Stimulated activated CD8-positive, alpha-beta memory T cell treated with anti-CD3 and anti-CD28 coated beads, Interleukin-12 subunit alpha, Interleukin-12 subunit beta, amount 100 ng/mL, for 1 hour (primary cell): ENCODE measurements around the gene PRUNE1.
A peak's percentile ranks its signal among the peaks of the same experiment; 100 is the strongest.

ENCODE experiments used
- DNase-seq: peaks from one replicate; pipeline ENCODE4 v3.0.0-alpha.2; 2020; ENCODE audit warnings: low read depth

PRUNE1 gene

DNA sequence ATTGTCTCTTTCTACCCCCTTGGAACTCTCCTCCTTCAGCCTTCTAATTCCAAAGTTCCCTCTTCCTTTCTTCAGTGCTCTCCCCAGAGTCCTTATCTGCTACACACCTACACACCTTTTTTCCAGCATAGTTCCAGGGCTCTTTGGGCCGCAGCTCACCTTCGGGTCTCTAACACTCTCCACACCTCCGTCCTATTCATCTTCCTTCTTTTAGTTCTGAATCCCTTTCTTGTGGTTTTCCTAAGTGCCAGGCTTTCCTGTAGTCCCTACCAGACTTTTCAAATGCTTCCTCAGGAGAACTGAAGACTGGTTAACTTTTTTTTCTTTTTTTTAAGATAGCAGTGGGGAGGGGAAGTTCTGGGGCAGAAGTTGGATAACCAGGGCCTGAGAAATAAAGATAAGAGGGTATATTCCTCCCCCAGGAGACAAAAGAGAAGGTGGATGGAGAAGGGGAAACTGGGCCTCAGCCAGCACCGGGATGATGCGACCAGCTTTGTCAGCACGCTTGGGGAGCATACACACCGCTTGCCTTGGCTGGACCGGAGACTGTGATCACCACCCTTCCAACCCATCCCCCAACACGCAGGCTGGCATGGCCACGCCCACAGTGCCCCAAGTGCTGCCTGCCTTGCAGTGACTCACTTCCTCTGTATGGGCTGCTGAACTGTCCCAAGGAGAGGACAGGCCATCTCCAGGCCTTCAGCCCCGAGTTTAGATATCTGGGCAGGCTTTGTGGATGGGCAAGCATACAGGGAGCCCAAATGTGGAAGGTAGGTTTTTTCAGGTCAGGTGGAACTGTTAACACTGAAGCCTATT, 31.2 kb upstream of the PRUNE1 start:
- peak; percentile 53 for DNase-seq

DNA sequence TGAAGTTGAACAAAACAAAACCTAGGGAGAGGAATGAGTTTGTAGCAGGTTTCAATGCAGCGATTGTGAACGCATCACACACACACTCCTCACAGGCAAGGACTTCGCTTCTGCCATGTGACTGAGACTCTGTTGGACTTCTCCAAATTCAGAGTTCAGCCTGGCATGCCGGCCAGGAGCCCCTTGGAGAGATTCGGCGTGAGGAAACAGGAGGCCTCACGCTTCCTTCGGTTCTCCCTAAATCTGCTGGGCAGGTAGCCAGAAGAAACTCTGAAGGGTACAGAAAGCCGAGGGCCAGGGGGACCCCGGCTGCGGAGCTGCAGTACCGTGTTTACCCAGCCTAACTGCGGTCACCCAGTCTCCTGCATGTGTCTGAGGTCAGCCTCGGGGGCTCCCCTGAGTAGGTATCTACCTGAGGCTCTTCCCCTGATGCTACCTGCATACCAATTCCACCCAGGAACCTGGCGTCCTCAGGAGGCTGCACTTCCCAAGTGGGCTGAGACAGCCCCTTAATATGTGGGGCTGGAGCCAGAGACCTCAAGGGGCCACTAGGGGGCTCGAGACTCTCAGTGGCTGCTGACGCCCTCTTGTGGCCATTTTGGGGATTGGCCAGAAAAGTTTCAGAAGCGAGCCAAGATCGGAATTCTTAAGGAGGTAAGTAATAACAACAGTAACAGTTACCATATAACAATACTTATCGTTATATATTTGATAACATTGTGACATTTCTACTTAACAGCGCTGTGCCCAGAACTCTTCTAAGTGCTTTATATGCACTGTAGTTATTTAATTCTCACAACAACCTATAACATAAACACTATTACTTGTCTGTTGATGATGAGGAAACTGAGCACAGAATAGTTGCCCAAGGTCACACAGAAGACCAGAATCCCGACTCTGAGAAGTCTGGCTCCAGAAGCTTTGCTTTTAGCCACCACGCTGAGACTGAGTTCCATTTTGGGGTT, 28.9 kb upstream of the PRUNE1 start:
- peak; percentile 85 for DNase-seq

DNA sequence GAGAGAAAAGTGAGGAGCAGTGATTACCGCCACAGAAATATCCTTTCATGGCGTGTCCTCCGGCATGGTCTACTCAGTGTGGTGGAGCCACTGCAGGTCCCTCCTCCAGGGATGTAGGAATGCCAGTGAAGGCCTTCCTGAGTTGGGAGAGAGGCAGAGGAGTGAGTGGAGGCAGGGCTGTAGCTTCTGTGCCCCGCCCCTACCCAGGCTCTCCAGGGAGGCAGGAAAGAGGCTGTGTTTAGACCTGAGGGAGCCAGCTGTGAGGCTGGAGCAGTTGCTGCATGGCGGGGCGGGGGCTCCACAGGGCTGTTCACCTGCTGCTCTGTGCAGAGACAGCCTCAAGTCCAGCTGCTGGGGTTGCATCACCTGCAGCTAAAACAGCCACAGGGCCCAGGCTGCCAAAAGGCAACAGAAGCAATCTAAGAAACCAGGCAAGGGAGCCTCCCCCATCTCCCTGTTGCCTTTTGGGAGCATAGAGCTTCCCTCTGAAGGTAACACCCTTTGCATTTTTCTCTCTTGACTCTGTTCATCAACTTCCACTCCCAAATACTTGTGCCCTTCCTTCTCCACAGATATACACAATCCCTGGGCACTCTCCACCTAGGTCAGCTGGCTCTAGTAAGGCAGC, 27.0 kb upstream of the PRUNE1 start:
- no peak for DNase-seq

DNA sequence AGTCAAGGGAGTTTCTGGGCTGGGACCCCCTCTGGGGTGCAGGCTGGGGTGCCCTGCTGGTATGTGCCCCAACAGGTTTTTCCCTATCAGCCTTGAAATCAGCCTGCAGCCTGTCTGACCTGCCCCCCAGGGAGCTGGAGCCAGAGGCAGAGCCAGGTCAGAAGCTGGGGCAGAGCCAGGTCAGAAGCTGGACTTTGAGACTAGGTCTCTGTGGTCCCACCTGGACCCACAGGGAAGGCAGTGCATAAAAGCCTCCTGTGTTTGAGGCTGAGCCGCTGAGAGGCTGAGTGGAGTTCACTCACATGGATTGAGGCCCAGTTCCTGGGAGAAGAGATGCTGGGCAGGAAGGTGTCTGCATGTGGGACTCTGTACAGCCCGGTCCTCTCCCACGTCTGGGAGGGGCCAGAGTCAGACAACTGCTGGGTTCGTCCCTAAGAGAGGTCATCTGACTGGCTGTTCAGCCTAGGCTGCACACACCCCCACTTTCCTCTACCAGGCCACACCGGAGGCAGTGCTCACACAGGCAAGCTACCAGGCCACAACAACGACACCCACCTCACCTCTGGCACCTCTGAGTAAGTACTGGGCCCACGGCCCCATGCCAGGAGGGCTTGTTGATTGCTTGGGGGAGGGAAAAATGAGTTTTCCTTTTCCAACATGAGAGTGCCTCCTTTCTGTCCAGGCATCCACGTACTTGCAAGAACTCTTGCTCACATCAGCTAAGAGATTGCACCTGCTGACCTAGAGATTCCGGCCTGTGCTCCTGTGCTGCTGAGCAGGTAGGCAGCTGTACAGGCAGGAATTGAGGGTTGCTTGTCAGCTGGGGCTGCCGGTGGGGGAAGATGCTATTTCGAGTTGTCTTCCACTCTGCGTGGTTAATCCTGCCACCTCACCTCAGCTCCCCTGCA, 26.2 kb upstream of the PRUNE1 start, which contains the start of gene ANXA9:
ANXA9 (plus strand) TSS at position 488 of the 908 bp plus-strand sequence. CDS start 814 bp downstream, outside the sequence.
- no peak for DNase-seq

DNA sequence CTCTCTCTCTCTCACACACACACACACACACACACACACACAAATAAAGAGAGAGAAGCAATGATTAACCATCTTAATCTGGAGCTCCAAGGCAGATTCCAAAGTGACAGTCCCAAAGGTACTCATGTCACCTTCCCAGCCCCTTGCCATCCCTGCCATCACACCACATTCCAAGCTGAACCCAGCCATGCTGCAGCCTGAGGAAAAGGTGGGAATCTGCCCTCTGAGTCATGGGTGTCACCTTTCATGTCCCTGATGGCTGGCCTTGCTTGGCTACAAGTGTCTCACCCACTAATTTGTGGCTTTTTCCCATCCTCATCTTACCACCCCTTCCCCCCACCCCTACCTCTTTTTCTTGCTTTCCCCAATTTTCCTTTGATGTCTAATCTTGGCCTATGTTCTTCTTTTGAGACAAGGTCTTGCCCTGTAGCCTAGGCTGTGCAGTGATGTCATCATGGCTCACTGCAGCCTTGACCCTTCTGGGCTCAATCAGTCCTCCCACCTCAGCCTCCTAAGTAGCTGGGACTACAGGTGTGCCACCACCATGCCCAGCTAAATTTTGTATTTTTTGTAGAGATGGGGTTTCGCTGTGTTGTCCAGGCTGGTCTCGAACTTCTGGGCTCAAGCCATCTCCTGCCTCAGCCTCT, 22.9 kb upstream of the PRUNE1 start:
- no peak for DNase-seq

DNA sequence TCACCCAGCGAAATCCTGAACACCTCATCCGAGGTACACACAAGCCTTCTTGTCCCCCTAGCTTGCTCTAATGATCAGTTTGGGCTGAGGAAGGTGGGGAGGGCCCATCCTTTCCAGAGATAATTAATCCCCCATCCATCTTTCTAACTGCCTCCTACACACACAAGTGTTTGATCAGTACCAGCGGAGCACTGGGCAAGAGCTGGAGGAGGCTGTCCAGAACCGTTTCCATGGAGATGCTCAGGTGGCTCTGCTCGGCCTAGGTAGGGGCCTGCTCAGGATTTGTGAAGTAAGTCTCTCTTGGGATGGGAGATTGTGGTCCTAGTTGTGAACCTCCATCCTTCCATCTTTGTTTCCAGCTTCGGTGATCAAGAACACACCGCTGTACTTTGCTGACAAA, 20.3 kb upstream of the PRUNE1 start:
- DNase-seq = no peak

DNA sequence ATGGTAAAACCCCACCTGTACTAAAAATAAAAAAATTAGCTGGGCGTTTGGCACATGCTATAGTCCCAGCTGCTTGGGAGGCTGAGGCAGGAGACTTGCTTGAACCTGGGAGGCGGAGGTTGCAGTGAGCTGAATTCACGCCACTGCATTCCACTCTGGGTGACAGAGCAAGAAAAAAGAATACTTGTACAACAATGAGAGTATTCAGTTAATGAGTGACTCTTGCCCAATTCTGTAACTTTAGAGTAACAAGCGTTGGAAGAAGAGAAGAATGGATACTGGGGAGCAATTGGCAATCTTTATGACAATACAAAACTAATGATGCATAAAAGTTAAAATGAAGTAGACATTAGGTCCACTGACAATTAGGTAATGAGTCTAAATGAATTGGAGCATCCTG, 15.6 kb upstream of the PRUNE1 start:
- DNase-seq = no peak

DNA sequence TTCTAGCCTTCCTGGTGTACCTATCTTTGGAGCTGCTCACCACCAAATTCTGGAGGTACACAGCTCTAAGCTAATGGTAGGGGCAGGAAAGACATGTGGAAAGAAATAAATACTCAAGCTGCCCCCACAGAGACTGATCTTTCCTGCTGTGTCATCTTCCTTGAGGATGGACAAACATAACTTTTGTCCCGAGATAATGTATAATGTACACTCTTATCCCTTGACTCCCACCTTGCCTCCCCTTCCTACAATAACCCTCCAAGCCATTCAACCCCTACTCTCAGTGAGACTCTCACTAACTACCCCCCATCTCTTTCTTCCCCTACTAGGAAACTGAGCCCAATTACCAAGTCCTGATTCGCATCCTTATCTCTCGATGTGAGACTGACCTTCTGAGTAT, 14.0 kb upstream of the PRUNE1 start:
- DNase-seq = no peak

DNA sequence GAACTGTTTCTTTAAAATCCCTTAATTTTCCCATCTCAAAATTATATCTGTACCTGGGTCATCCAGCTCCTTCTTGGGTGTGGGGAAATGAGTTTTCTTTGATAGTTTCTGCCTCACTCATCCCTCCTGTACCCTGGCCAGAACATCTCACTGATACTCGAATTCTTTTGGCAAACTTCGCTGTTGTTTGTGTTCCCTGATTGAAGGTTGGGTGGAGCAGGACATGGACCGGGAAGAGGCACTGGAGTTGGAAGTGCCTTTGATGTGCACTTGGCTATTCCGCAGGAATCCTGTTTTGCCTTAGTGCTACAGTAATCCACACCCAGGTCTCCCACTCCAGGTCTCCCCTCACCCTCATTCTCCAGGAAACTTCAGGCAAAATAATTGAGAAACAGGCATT, 12.8 kb upstream of the PRUNE1 start:
- DNase-seq = no peak

DNA sequence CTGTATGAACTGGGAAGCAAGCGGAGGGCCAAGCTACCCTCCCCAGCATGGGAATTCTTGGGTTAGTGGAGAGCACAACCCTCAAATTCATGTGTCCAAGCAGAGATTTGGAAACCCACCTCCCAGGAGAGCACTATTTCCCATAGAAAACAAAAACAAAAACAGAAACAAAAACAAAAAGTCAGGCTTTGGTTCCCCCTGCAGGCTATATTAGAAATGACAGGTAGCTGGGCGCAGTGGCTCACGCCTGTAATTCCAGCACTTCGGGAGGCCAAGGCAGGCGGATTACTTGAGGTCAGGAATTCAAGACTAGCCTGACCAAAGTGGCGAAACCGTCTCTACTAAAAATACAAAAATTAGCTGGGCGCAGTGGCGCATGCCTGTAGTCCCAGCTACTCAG, 12.4 kb upstream of the PRUNE1 start:
- DNase-seq = no peak

DNA sequence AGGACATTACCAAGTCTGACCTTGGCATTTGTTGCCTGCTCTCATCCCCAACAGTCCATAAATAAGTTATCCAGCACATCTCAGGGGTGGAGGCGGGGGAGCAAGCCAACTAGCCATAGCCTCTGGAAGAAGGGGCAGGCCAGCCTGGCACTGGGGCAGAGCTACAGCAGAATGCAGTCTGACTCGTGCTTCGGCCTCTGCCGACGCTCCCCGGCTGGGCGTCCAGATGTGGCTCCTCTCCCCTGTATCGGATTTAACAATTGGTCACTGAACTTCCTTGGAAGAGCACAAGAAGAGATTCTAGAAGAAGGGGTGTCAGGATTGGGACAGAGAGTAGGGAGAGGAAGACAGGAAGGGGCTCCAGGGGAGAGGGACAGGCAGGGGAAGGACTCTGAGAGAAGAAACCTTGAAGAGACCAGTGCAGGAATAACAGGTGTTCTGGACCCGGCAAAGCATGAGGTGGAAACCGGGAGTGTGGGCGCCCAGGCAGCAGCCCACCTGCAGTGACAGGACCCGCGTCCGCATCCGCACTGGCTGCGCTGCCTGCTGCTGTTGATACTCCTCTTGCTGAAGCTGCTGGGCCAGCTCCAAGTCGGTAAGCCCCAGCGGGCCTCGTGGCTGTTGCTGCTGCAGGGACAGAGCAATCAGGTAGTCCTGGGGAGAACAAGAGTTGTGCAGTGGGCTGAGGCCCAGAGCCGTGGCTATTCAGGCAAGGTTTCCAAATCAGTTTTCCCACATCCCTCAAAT, 10.9 kb upstream of the PRUNE1 start:
- no peak for DNase-seq

DNA sequence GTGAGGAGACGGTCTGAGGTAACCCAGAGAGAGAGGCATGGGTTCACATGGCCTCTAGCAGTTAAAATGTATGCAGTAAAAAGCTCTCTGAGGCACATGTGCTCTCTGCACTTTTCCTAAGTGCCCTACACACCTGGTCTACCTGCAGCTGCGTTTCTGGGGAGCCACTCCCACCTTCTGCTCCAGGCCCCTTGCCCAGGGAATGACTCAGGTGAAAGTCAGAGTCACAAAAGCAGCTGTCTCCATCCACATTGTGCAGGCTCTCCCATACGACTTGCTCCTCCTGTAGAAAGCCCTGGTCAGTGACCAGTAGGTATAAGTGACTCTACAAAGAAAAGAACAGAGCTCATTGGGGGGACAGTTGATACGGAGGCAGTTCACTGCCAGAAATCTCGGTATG, 10.3 kb upstream of the PRUNE1 start:
- no peak for DNase-seq

DNA sequence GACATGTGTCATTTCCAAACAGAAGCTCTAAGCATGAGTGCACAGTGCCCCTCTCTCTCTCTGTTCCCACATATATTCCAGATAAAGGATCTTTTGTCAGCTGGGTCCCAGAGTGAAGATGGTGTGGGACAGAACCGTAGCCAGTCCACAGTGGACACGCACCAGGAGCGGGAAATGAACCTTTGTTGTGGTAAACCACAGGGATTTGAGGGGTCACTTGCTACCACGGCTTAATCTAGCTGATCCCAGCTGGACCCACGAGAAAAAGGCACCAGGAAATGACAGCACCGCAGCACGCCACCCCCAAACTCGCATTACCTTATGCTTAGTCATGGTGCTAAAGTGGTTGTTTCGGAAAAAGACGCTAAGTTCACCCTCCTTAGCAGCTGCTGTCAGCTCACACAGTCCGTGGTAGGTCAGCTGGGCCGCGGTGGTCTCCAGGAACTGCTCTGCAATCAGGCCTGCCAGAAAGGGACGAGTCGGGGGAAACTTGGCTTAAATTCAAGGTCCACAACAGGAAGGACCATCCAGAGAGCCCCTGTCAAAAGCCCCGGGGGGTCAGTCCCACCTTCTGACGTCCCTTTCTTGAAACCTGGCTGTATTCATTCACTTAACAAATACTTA, 9.1 kb upstream of the PRUNE1 start:
- no peak for DNase-seq

DNA sequence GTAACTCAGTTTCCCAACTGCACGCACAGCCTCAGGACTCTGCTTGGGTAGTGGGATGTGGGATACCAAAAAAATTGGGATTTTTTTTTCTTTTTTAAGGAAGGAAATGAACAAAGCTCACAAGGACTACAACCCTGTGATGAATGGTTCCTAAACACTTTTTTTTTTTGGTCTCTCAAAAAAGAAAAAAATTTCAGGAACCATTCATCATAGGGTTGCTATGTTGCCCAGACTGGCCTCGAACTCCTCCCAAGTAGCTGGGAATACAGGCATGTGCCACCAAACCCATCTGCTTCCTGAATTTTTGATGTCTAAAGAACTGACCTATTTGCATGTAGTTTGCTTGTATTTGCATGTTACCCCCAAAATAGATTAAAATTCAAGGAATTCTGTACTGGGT, 8.3 kb upstream of the PRUNE1 start:
- no peak for DNase-seq

DNA sequence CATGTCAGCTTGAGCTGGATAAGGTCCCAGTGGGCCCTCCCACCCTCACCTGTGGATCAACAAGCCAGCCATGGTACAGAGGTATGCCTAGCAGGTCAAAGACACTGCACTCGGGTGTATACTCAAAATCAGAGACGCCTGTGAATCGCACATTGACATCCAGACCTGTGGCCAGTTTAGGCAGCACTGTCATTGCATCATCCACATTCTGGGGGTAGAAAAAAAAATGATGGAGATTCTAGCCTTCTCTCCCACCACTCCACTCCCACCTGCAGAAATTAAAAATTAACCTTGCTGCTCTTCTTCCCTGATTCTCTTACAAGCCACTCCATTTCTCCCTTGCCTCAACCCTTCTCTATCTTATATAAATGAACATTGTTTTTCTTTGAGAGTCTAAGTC, 7.8 kb upstream of the PRUNE1 start:
- DNase-seq = no peak

DNA sequence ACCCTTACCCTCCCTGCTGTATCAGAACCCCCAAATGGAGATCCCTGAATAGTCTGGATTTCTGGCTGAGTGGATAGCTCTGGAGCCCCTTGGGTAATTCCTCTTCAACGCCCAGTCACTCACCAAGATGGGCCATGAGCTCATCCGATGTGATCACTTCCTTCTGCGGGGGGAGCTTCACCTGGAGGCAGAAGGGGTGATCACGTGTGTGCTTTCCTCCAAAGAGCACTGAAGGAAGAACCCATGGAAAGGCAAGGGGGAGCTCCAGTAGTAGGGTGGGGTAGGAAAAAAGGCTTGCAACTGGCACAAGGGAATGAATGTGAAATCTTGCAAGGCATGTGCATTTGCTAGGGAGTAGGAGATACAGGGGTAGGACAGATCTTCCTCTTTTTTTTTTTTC, 6.6 kb upstream of the PRUNE1 start:
- no peak for DNase-seq

DNA sequence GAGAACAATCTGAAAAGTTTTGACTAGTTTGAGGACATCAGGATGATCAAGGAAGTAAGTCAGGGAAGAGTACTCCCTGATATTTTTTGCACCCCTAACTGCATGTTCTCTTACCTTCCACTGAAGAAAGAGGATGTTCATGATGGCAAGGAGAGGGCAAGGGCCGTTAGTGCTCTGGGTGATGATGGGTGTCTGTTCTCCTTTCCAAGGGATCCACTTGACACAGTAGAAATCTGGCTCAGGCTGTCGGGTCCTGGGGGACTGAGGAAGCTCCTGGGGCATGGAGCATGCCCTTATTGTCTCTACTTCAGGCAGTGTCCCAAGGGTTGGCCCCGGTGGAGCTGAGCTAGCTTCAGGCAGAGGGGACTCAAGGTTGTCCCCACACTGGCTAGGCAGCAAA, 6.2 kb upstream of the PRUNE1 start:
- no peak for DNase-seq

DNA sequence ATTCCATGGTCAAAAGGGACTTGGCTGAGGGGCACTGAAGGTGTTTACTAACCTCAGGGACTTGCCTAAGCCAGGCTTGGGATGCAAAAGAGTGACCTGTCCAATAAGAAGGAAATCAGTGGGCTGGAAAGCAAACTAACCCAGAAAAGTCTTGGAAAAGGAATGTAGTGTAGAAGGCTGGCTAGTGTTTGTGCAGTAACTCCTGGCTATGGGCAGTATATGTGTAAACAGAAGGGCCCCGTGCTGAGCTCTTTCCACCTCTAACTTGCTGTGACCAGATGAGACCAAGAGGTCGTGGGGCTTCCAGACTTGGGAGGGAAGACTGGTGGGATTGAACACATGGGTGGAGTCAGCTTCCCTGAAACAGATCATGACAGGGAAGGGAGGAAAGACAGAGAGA, 5.6 kb upstream of the PRUNE1 start:
- DNase-seq = no peak

DNA sequence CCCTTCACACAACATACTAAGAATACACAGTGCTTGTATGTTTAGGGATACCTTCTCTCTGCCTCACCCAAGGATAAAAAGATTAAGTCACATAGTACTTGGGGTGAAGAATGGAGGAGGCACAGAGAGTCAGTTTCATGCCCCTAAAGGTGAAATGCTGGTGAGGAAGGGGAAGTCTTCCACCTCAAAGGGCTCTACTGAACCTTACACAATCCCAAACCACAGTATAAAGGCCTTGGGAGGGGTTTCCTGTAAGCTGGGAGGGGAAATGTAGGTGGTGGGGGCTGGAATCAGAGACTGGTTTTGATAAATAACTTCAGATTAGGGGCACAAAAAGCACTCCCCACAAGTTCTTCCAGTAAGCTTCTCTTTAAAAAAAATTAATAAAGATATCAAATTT, 5.1 kb upstream of the PRUNE1 start:
- DNase-seq = no peak
